ENCODE results near the gene PPP1R2. TPM values are rescaled to one million over a fixed set of nuclear protein-coding genes. Genes with fewer than 3 reads are reported as not detected.

PPP1R2 gene
- total RNA-seq, 1 experiment from 2014 or later: 38.3 TPM

DNA sequence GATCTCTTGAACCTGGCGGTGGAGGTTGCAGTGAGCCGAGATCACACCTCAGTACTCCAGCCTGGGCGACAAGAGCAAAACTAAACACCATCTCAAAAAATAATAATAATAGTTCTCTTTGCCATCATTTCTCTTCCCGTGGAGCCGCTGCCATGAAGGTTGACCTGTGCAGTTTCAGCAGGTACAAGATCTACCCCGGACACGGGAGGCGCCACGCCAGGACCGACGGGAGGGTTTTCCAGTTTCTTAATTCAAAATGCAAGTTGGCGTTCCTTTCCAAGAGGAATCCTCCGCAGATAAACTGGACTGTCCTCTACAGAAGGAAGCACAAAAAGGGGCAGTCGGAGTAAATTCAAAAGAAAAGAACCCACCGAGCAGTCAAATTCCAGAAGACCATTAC lies 11.3 kb upstream of the PPP1R2 start:
- DNase-seq: no peak
- H2AK5ac ChIP-seq (ENCODE audit: insufficient read length, low read length): no peak overlapping the region
- H3K56ac ChIP-seq (ENCODE audit: insufficient read length, low read depth, low read length): no peak overlapping the region
- no peak overlapping the region for H3T11ph ChIP-seq (ENCODE audit: low read length)
- H3K14ac ChIP-seq (ENCODE audit: insufficient read depth, low read length): no peak overlapping the region
- no peak overlapping the region for H4K8ac ChIP-seq (replicated peaks; ENCODE audit: insufficient read length, low read depth, low read length)
- WGBS (ENCODE audit: extremely low coverage, insufficient read length, low lambda C conversion rate): no CpG with 5 or more reads among the region's 15 CpGs
- H3K27ac ChIP-seq (ENCODE audit: insufficient read length, low read depth, low read length): no peak overlapping the region
- no peaks in the 10 kb centered on the region for H4K20me1 ChIP-seq (ENCODE audit: control insufficient read depth, insufficient read depth, insufficient read length)
- Mint-ChIP-seq H3K9me3 (no peaks in the 10 kb centered on the region; a peak in 1 of 5 replicates), H3K36me3 (ENCODE audit: insufficient read depth in 1 of 3, low read depth in 3 of 3) (peaks cover 0 to 2% (median 0%) of the 10 kb centered on the region in 3 experiments; a peak in 1 of 7 replicates), H3K4me3 (no peak overlapping the region), H3K4me1 (peaks cover 19 to 28% of the 10 kb centered on the region in 2 experiments), H3K27ac (no peak overlapping the region), H3K27me3 (ENCODE audit: low read depth) (peaks cover 20% of the 10 kb centered on the region)
- no peaks in the 10 kb centered on the region for H3K27me3 ChIP-seq (ENCODE audit: insufficient read depth, low read length)
- no peak overlapping the region for H3K4me2 ChIP-seq (ENCODE audit: insufficient read depth, insufficient read length, low read length)
- no peak overlapping the region for H4K5ac ChIP-seq (ENCODE audit: insufficient read length, low read depth, low read length)
- H3K79me2 ChIP-seq (ENCODE audit: insufficient read depth, low read length): no peaks in the 10 kb centered on the region
- H2BK120ac ChIP-seq (ENCODE audit: low read depth, low read length, poor library complexity, severe bottlenecking): no peak overlapping the region
- TF ChIP-seq, protein P1, sequence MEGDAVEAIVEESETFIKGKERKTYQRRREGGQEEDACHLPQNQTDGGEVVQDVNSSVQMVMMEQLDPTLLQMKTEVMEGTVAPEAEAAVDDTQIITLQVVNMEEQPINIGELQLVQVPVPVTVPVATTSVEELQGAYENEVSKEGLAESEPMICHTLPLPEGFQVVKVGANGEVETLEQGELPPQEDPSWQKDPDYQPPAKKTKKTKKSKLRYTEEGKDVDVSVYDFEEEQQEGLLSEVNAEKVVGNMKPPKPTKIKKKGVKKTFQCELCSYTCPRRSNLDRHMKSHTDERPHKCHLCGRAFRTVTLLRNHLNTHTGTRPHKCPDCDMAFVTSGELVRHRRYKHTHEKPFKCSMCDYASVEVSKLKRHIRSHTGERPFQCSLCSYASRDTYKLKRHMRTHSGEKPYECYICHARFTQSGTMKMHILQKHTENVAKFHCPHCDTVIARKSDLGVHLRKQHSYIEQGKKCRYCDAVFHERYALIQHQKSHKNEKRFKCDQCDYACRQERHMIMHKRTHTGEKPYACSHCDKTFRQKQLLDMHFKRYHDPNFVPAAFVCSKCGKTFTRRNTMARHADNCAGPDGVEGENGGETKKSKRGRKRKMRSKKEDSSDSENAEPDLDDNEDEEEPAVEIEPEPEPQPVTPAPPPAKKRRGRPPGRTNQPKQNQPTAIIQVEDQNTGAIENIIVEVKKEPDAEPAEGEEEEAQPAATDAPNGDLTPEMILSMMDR (conservative IDR thresholded peaks at IDR 0.05): no peak
- no peak overlapping the region for H2BK5ac ChIP-seq (ENCODE audit: insufficient read length, low read length)
- no peak overlapping the region for H2BK15ac ChIP-seq (ENCODE audit: low read depth, low read length)
- no peaks in the 10 kb centered on the region for H3K4me1 ChIP-seq (ENCODE audit: insufficient read depth, low read length)
- H2BK20ac ChIP-seq (ENCODE audit: low read depth, low read length, poor library complexity, severe bottlenecking): no peak overlapping the region
- H2AFZ ChIP-seq (ENCODE audit: low read length): no peak overlapping the region
- H4K91ac ChIP-seq (ENCODE audit: insufficient read length, low read depth, low read length): no peak overlapping the region
- H3K79me1 ChIP-seq (ENCODE audit: insufficient read depth, low read depth, low read length, poor library complexity, severe bottlenecking): no peaks in the 10 kb centered on the region
- H3K23ac ChIP-seq (ENCODE audit: insufficient read length, low read depth, low read length): no peak overlapping the region
- H3K4ac ChIP-seq (ENCODE audit: low read depth, low read length): no peak overlapping the region
- H3K23me2 ChIP-seq (ENCODE audit: insufficient read length, low read depth, low read length, poor library complexity, severe bottlenecking): no peaks in the 10 kb centered on the region
- no peak overlapping the region for H3K9ac ChIP-seq (ENCODE audit: extremely low read depth, insufficient read length, low read length)
- H2BK12ac ChIP-seq (ENCODE audit: insufficient read length, low read depth, low read length): no peak overlapping the region
- no peak overlapping the region for H3K18ac ChIP-seq (ENCODE audit: insufficient read length, low read depth, low read length)
- H3K9me3 ChIP-seq (ENCODE audit: control insufficient read depth, low read depth, low read length): no peaks in the 10 kb centered on the region
